Fibroblast of lung (primary cell): Measurements from ENCODE around the gene TUNAR. TPM values are rescaled to one million over a fixed set of nuclear protein-coding genes. Genes with fewer than 3 reads are reported as not detected.
A peak's percentile ranks its signal among the peaks of the same experiment; 100 is the strongest.

Source experiments
- DNase-seq, 2 donors: peaks; one replicate each; pipeline versions ENCODE4 v3.0.0 to v3.0.0-alpha.2; 2010; ENCODE audit warnings: low read depth in 2 of 2
- H2AFZ ChIP-seq: 2 replicates; pipeline ENCODE4 v1.5.1; 2012; ENCODE audit warnings: low read length, control low read depth, inconsistent platforms
- H3K27ac ChIP-seq: 2 replicates; pipeline ENCODE4 v1.5.1; 2011; ENCODE audit warnings: low read length, control low read depth; ENCODE audit not compliant: insufficient read depth
- H3K27me3 ChIP-seq: 2 replicates; pipeline ENCODE4 v1.5.1; 2011; ENCODE audit warnings: mild to moderate bottlenecking, low read length; ENCODE audit not compliant: control insufficient read depth, insufficient read depth
- H3K36me3 ChIP-seq: 2 replicates; pipeline ENCODE4 v1.5.1; 2011; ENCODE audit warnings: low read length; ENCODE audit not compliant: control insufficient read depth, insufficient read depth
- H3K4me1 ChIP-seq: 2 replicates; pipeline ENCODE4 v1.5.1; 2011; ENCODE audit warnings: low read length; ENCODE audit not compliant: control insufficient read depth, insufficient read depth; ENCODE audit errors: extremely low read depth
- H3K4me2 ChIP-seq: 2 replicates; pipeline ENCODE4 v1.5.1; 2011; ENCODE audit warnings: low read length, control low read depth; ENCODE audit not compliant: insufficient read depth; ENCODE audit errors: extremely low read depth
- H3K4me3 ChIP-seq, 4 experiments: fragments of 200-600 bp in 1 of 4; sonication (generic) in 1 of 4; replicated peaks in 1 of 4; 2 replicates each; pipeline ENCODE4 v1.5.1; 2011 to 2016; ENCODE audit warnings: low read length in 4 of 4, low read depth in 3 of 4, mild to moderate bottlenecking in 3 of 4, control low read depth in 2 of 4, inconsistent platforms in 1 of 4, mixed read lengths in 1 of 4; ENCODE audit not compliant: insufficient read depth in 1 of 4; ENCODE audit errors: control extremely low read depth in 1 of 4
- H3K79me2 ChIP-seq: 2 replicates; pipeline ENCODE4 v1.5.1; 2012; ENCODE audit warnings: mild to moderate bottlenecking, low read length, inconsistent platforms; ENCODE audit not compliant: control insufficient read depth, insufficient read depth
- H3K9ac ChIP-seq: 2 replicates; pipeline ENCODE4 v1.5.1; 2011; ENCODE audit warnings: mild to moderate bottlenecking, low read length, control low read depth; ENCODE audit not compliant: insufficient read depth
- H3K9me3 ChIP-seq: 2 replicates; pipeline ENCODE4 v1.5.1; 2012; ENCODE audit warnings: low read depth, low read length; ENCODE audit not compliant: control insufficient read depth, insufficient read depth
- H4K20me1 ChIP-seq: 2 replicates; pipeline ENCODE4 v1.5.1; 2011; ENCODE audit warnings: low read length; ENCODE audit not compliant: control insufficient read depth, insufficient read depth; ENCODE audit errors: extremely low read depth
- CTCF ChIP-seq, 2 donors: IDR thresholded peaks in 1 of 2; conservative IDR thresholded peaks in 1 of 2; 1 replicate in 1 of 2; 2 replicates in 1 of 2; pipeline ENCODE4 v1.5.1; 2011 to 2012; ENCODE audit warnings: low read length in 2 of 2, control low read depth in 1 of 2, inconsistent platforms in 1 of 2, low read depth in 1 of 2, mild to moderate bottlenecking in 1 of 2
- EZH2 ChIP-seq: IDR thresholded peaks from 2 replicates; pipeline ENCODE4 v1.5.1; 2012; ENCODE audit warnings: low read length, control low read depth, mild to moderate bottlenecking; ENCODE audit errors: missing control alignments
- polyA minus RNA-seq: library from RNA; depleted of rRNA, polyadenylated mRNA; stranded (reverse); fragments of >200 nt; gene quantifications from 2 replicates; pipeline ENCODE4 v1.2.3, GENCODE V29; 2011; ENCODE audit warnings: low replicate concordance
- polyA plus RNA-seq, 2 donors: library from polyadenylated mRNA; depleted of rRNA in 1 of 2; stranded (reverse) in 1 of 2; unstranded in 1 of 2; fragments of >200 nt; gene quantifications; 2 replicates each; pipeline ENCODE4 v1.2.1, GENCODE V29; 2011 to 2012; ENCODE audit warnings: missing spikeins in 1 of 2
- total RNA-seq: library from RNA; depleted of rRNA; stranded (reverse); fragments of >200 nt; gene quantifications from 2 replicates; pipeline ENCODE4 v1.2.1, GENCODE V29; 2014

The TUNAR gene
- total RNA-seq (not detected in 2 replicates), polyA plus RNA-seq (not detected in 2 replicates), polyA minus RNA-seq (not detected in 2 replicates)
- not detected in 2 replicates for polyA plus RNA-seq (2012)

- Histone ChIP-seq H3K27me3 (peaks cover 5% of the 10 kb centered on the region), H2AFZ (no peak within 1 kb of the TSS), H4K20me1 (no peaks in the 10 kb centered on the region), H3K27ac (no peak within 1 kb of the TSS), H3K4me1 (no peaks in the 10 kb centered on the region), H3K4me3 (no peak within 1 kb of the TSS), H3K36me3 (no peaks in the 10 kb centered on the region), H3K4me2 (no peak within 1 kb of the TSS), H3K9me3 (no peaks in the 10 kb centered on the region), H3K9ac (no peak within 1 kb of the TSS), H3K79me2 (no peaks in the 10 kb centered on the region)
- DNase-seq = peak in 1 of 2 donors; percentile 23
- TF ChIP-seq EZH2 (peak; percentile 36), CTCF (conservative IDR thresholded peaks at IDR 0.05 in 1 of 2, IDR thresholded peaks at IDR 0.05 in 1 of 2; ENCODE audit: low read depth in 1 of 2, low read length in 2 of 2) (no peak)
These were observed at the start of gene TUNAR for GRCh38 chr14:95876761-95877538. Gene TUNAR (plus strand): TSS chr14:95876832.

GRCh38 chr14:95828649-95829265 lies 47.9 kb upstream of the TUNAR start:
- Histone ChIP-seq H3K27me3 (no peaks in the 10 kb centered on the region), H2AFZ (no peak overlapping the region), H3K4me2 (no peak overlapping the region), H3K36me3 (no peaks in the 10 kb centered on the region), H3K9me3 (no peaks in the 10 kb centered on the region), H3K4me3 (no peak overlapping the region), H3K27ac (no peak overlapping the region), H4K20me1 (no peaks in the 10 kb centered on the region), H3K79me2 (no peaks in the 10 kb centered on the region), H3K9ac (no peak overlapping the region), H3K4me1 (no peaks in the 10 kb centered on the region)
- DNase-seq = no peak
- TF ChIP-seq CTCF (conservative IDR thresholded peaks at IDR 0.05 in 1 of 2, IDR thresholded peaks at IDR 0.05 in 1 of 2; ENCODE audit: low read depth in 1 of 2, low read length in 2 of 2) (no peak), EZH2 (no peak)

GRCh38 chr14:95829321-95829720 lies 47.3 kb upstream of the TUNAR start:
- no peak for DNase-seq

More at GRCh38 chr14:95829321-95829720, 47.3 kb upstream of the TUNAR start:
- Histone ChIP-seq H3K4me1 (no peaks in the 10 kb centered on the region), H2AFZ (no peak overlapping the region), H3K4me3 (no peak overlapping the region), H3K9me3 (no peaks in the 10 kb centered on the region), H3K4me2 (no peak overlapping the region), H4K20me1 (no peaks in the 10 kb centered on the region), H3K36me3 (no peaks in the 10 kb centered on the region), H3K9ac (no peak overlapping the region), H3K27ac (no peak overlapping the region), H3K79me2 (no peaks in the 10 kb centered on the region), H3K27me3 (no peaks in the 10 kb centered on the region)
- TF ChIP-seq CTCF (conservative IDR thresholded peaks at IDR 0.05 in 1 of 2, IDR thresholded peaks at IDR 0.05 in 1 of 2; ENCODE audit: low read depth in 1 of 2, low read length in 2 of 2) = no peak
- TF ChIP-seq EZH2 = no peak
